GM21737 (cell line): ENCODE data around the gene TUBGCP6.
A peak's percentile ranks its signal among the peaks of the same experiment; 100 is the strongest.

Experiments used
- ATAC-seq: cut with Tn5 transposase; IDR thresholded peaks from one replicate; pipeline ENCODE4 v1.9.1; 2021; ENCODE audit warnings: mild to moderate bottlenecking, moderate library complexity; ENCODE audit not compliant: unreplicated experiment

Gene TUBGCP6

GRCh38 chr22:50252082-50253045 is 7.5 kb upstream of the TUBGCP6 start:
- ATAC-seq, result no peak

- no peak for ATAC-seq
Measured at GRCh38 chr22:50251477-50252081, 6.8 kb upstream of the TUBGCP6 start.

GRCh38 chr22:50250555-50251476 is 6.0 kb upstream of the TUBGCP6 start, which contains the start of gene HDAC10:
Gene HDAC10, minus strand, starts transcription at chr22:50251265. Its CDS starts 233 bp downstream, at chr22:50251032.
- peak; percentile 59 for ATAC-seq

GRCh38 chr22:50250249-50250554 is 5.4 kb upstream of the TUBGCP6 start:
- no peak for ATAC-seq

- ATAC-seq, result no peak
Measured at GRCh38 chr22:50249341-50250248, 4.8 kb upstream of the TUBGCP6 start.

GRCh38 chr22:50248196-50249081 is 3.6 kb upstream of the TUBGCP6 start:
- no peak for ATAC-seq

GRCh38 chr22:50247748-50248147 is 2.9 kb upstream of the TUBGCP6 start:
- no peak for ATAC-seq

GRCh38 chr22:50246242-50247175 is 1.7 kb upstream of the TUBGCP6 start:
- ATAC-seq, result no peak

- no peak for ATAC-seq
Measured at GRCh38 chr22:50245214-50246072, 620 bp upstream of the TUBGCP6 start.

- no peak for ATAC-seq
Measured at GRCh38 chr22:50243685-50244419, 971 bp downstream of the TUBGCP6 start.

- no peak for ATAC-seq
Measured at GRCh38 chr22:50242406-50242949, 2.3 kb downstream of the TUBGCP6 start.

GRCh38 chr22:50238755-50239154 is 6.1 kb downstream of the TUBGCP6 start:
- no peak for ATAC-seq

GRCh38 chr22:50236731-50237409 is 8.0 kb downstream of the TUBGCP6 start:
- no peak for ATAC-seq

- ATAC-seq, result no peak
Measured at GRCh38 chr22:50233223-50233622, 11.6 kb downstream of the TUBGCP6 start.

GRCh38 chr22:50232481-50233151 is 12.2 kb downstream of the TUBGCP6 start:
- no peak for ATAC-seq
